Measurements from ENCODE around the gene ANO10.

The ANO10 gene

GRCh38 chr3:43399034-43399433, 222.8 kb downstream of the ANO10 start:
- no peaks in the 10 kb centered on the region for H3K27me3 ChIP-seq (ENCODE audit: insufficient read depth, poor library complexity, severe bottlenecking)
- ATAC-seq (ENCODE audit: low read depth) (no peak), DNase-seq (ENCODE audit: low spot score) (no peak)
- no peak overlapping the region for H3K27ac ChIP-seq (ENCODE audit: poor library complexity, severe bottlenecking)
- H3K4me3 ChIP-seq (ENCODE audit: severe bottlenecking), result no peak overlapping the region
- no peaks in the 10 kb centered on the region for H3K9me3 ChIP-seq (ENCODE audit: severe bottlenecking)
- no peak for TF ChIP-seq CTCF (IDR thresholded peaks at IDR 0.05; ENCODE audit: poor library complexity, severe bottlenecking)
- no peaks in the 10 kb centered on the region for H3K4me1 ChIP-seq (ENCODE audit: insufficient read depth, poor library complexity, severe bottlenecking)
- H3K36me3 ChIP-seq (ENCODE audit: low read depth), result no peaks in the 10 kb centered on the region

- H3K4me1 ChIP-seq (ENCODE audit: insufficient read depth, poor library complexity, severe bottlenecking), result peaks cover 13% of the 10 kb centered on the region
- no peaks in the 10 kb centered on the region for H3K36me3 ChIP-seq (ENCODE audit: low read depth)
- no peak for DNase-seq (ENCODE audit: low spot score)
- no peak for TF ChIP-seq CTCF (IDR thresholded peaks at IDR 0.05; ENCODE audit: poor library complexity, severe bottlenecking)
- H3K27ac ChIP-seq (ENCODE audit: poor library complexity, severe bottlenecking), result no peak overlapping the region
- H3K4me3 ChIP-seq (ENCODE audit: severe bottlenecking), result no peak overlapping the region
- H3K27me3 ChIP-seq (ENCODE audit: insufficient read depth, poor library complexity, severe bottlenecking), result no peaks in the 10 kb centered on the region
- ATAC-seq (ENCODE audit: low read depth), result no peak
- H3K9me3 ChIP-seq (ENCODE audit: severe bottlenecking), result no peaks in the 10 kb centered on the region
These were observed 227.7 kb downstream of the ANO10 start for GRCh38 chr3:43394041-43394554.

GRCh38 chr3:43391621-43392020, 230.2 kb downstream of the ANO10 start:
- no peak for DNase-seq (ENCODE audit: low spot score)
- Histone ChIP-seq H3K27ac (ENCODE audit: poor library complexity, severe bottlenecking) (no peak overlapping the region), H3K9me3 (ENCODE audit: severe bottlenecking) (no peaks in the 10 kb centered on the region), H3K36me3 (ENCODE audit: low read depth) (no peaks in the 10 kb centered on the region), H3K4me3 (ENCODE audit: severe bottlenecking) (no peak overlapping the region), H3K4me1 (ENCODE audit: insufficient read depth, poor library complexity, severe bottlenecking) (peaks cover 13% of the 10 kb centered on the region), H3K27me3 (ENCODE audit: insufficient read depth, poor library complexity, severe bottlenecking) (no peaks in the 10 kb centered on the region)
- no peak for TF ChIP-seq CTCF (IDR thresholded peaks at IDR 0.05; ENCODE audit: poor library complexity, severe bottlenecking)
- ATAC-seq (ENCODE audit: low read depth), result no peak

GRCh38 chr3:43390255-43390588, 231.6 kb downstream of the ANO10 start:
- Histone ChIP-seq H3K9me3 (ENCODE audit: severe bottlenecking) (no peaks in the 10 kb centered on the region), H3K27me3 (ENCODE audit: insufficient read depth, poor library complexity, severe bottlenecking) (no peaks in the 10 kb centered on the region), H3K4me3 (ENCODE audit: severe bottlenecking) (no peak overlapping the region), H3K36me3 (ENCODE audit: low read depth) (no peaks in the 10 kb centered on the region), H3K27ac (ENCODE audit: poor library complexity, severe bottlenecking) (peak overlapping the region; percentile 54), H3K4me1 (ENCODE audit: insufficient read depth, poor library complexity, severe bottlenecking) (peaks cover 13% of the 10 kb centered on the region)
- DNase-seq (ENCODE audit: low spot score) (no peak), ATAC-seq (ENCODE audit: low read depth) (peak; percentile 30)
- TF ChIP-seq CTCF (IDR thresholded peaks at IDR 0.05; ENCODE audit: poor library complexity, severe bottlenecking), result no peak

GRCh38 chr3:43389388-43390254, 232.2 kb downstream of the ANO10 start:
- peak overlapping the region; percentile 54 for H3K27ac ChIP-seq (ENCODE audit: poor library complexity, severe bottlenecking)
- no peaks in the 10 kb centered on the region for H3K36me3 ChIP-seq (ENCODE audit: low read depth)
- peaks cover 2% of the 10 kb centered on the region for H3K9me3 ChIP-seq (ENCODE audit: severe bottlenecking)
- TF ChIP-seq CTCF (IDR thresholded peaks at IDR 0.05; ENCODE audit: poor library complexity, severe bottlenecking), result no peak
- no peak for DNase-seq (ENCODE audit: low spot score)
- no peaks in the 10 kb centered on the region for H3K27me3 ChIP-seq (ENCODE audit: insufficient read depth, poor library complexity, severe bottlenecking)
- H3K4me3 ChIP-seq (ENCODE audit: severe bottlenecking), result no peak overlapping the region
- peak; percentile 96 for ATAC-seq (ENCODE audit: low read depth)
- peaks cover 13% of the 10 kb centered on the region for H3K4me1 ChIP-seq (ENCODE audit: insufficient read depth, poor library complexity, severe bottlenecking)

All from RWPE2 (cell line).